Endothelial cell of umbilical vein (primary cell): Measurements from ENCODE around the gene CA4. TPM values are rescaled to one million over a fixed set of nuclear protein-coding genes. Genes with fewer than 3 reads are reported as not detected.

ENCODE experiments used
- BruUV-seq: library from RNA; stranded (reverse); fragments of 400-500 nt; replicated peaks from 2 replicates; lab custom pipeline; 2021; lab: Mats Ljungman, UMichigan
- CTCF ChIA-PET: fragments of 300-600, 350-600 bp; sonication (Branson Sonifier 250); formaldehyde crosslinking; loops from one replicate; lab custom pipeline; 2021; ENCODE audit warnings: antibody characterized with exemption, inconsistent platforms; lab: Charles Lee
- POLR2A ChIA-PET: fragments of 300-600, 350-600 bp; sonication (Branson Sonifier 250); formaldehyde crosslinking; loops from one replicate; lab custom pipeline; 2021; ENCODE audit warnings: antibody characterized with exemption, inconsistent platforms; lab: Charles Lee
- DNase-seq: peaks from one replicate; pipeline ENCODE4 v3.0.0-alpha.2; 2011; ENCODE audit warnings: low read depth, low spot score
- FAIRE-seq: peaks from 2 replicates; lab custom pipeline; 2011; peaks lifted over from hg19 to GRCh38; lab: Jason Lieb, UNC
- H2AFZ ChIP-seq: 2 replicates; pipeline ENCODE4 v1.6.0; 2012; ENCODE audit warnings: low read depth, low read length, control low read depth, inconsistent platforms
- H3K27ac ChIP-seq: 2 replicates; pipeline ENCODE4 v1.5.1; 2011; ENCODE audit warnings: low read depth, mild to moderate bottlenecking, control low read depth, low read length, moderate library complexity; ENCODE audit not compliant: insufficient read depth
- H3K27me3 ChIP-seq, 2 experiments: 2 replicates each; pipeline versions ENCODE4 v1.6.0 to v1.6.1; 2011; ENCODE audit warnings: low read length in 2 of 2, mixed read lengths in 1 of 2; ENCODE audit not compliant: control insufficient read depth in 2 of 2, insufficient read depth in 2 of 2
- H3K36me3 ChIP-seq, 2 experiments: 2 replicates in 1 of 2; 3 replicates in 1 of 2; pipeline ENCODE4 v1.5.1; 2011; ENCODE audit warnings: low read length in 2 of 2, mild to moderate bottlenecking in 1 of 2, moderate library complexity in 1 of 2; ENCODE audit not compliant: control insufficient read depth in 2 of 2, insufficient read depth in 2 of 2; ENCODE audit errors: extremely low read depth in 1 of 2
- H3K4me1 ChIP-seq: 3 replicates; pipeline ENCODE4 v1.5.1; 2011; ENCODE audit warnings: mild to moderate bottlenecking, low read length; ENCODE audit not compliant: control insufficient read depth, insufficient read depth; ENCODE audit errors: extremely low read depth
- H3K4me2 ChIP-seq: 2 replicates; pipeline ENCODE4 v1.6.1; 2011; ENCODE audit warnings: low read length, control low read depth, mixed read lengths; ENCODE audit not compliant: insufficient read depth
- H3K4me3 ChIP-seq, 3 experiments: fragments of 200-600 bp in 1 of 3; sonication (generic), shearing (Covaris generic) in 1 of 3; replicated peaks in 1 of 3; 2 replicates each; pipeline ENCODE4 v1.5.1; 2011 to 2016; ENCODE audit warnings: control low read depth in 3 of 3, low read length in 3 of 3, mild to moderate bottlenecking in 2 of 3, inconsistent platforms in 1 of 3, low read depth in 1 of 3, moderate library complexity in 1 of 3; ENCODE audit not compliant: insufficient read depth in 1 of 3
- H3K79me2 ChIP-seq: 2 replicates; pipeline ENCODE4 v1.6.0; 2012; ENCODE audit warnings: low read length, inconsistent platforms; ENCODE audit not compliant: control insufficient read depth, insufficient read depth
- H3K9ac ChIP-seq: replicated peaks from 2 replicates; pipeline ENCODE3; 2011; ENCODE audit warnings: low read length, control low read depth; ENCODE audit not compliant: insufficient read depth; ENCODE audit errors: extremely low read depth
- H3K9me1 ChIP-seq: replicated peaks from 3 replicates; pipeline ENCODE4 v1.6.0; 2011; ENCODE audit warnings: mild to moderate bottlenecking, low read length; ENCODE audit not compliant: control insufficient read depth, insufficient read depth; ENCODE audit errors: extremely low read depth
- H3K9me3 ChIP-seq: replicated peaks from 2 replicates; pipeline ENCODE4 v1.5.1; 2012; ENCODE audit warnings: low read length, inconsistent platforms; ENCODE audit not compliant: control insufficient read depth, insufficient read depth
- H4K20me1 ChIP-seq: replicated peaks from 2 replicates; pipeline ENCODE3; 2011; ENCODE audit warnings: mild to moderate bottlenecking, low read length; ENCODE audit not compliant: control insufficient read depth, insufficient read depth; ENCODE audit errors: extremely low read depth
- EZH2 ChIP-seq: IDR thresholded peaks from 2 replicates; pipeline ENCODE4 v1.6.1; 2012; ENCODE audit warnings: borderline replicate concordance, low read depth, mild to moderate bottlenecking, moderate library complexity, low read length, inconsistent platforms; ENCODE audit not compliant: severe bottlenecking
- FOS ChIP-seq: IDR thresholded peaks from 2 replicates; pipeline ENCODE4 v1.6.1; 2011; ENCODE audit warnings: mild to moderate bottlenecking, low read length, moderate library complexity, borderline replicate concordance; ENCODE audit not compliant: insufficient read depth
- GATA2 ChIP-seq: IDR thresholded peaks from 2 replicates; pipeline ENCODE4 v1.7.0; 2011; ENCODE audit warnings: low read depth, mild to moderate bottlenecking, moderate library complexity, mixed read lengths, low read length; ENCODE audit not compliant: insufficient read length, insufficient read depth
- JUN ChIP-seq: IDR thresholded peaks from 2 replicates; pipeline ENCODE4 v1.6.1; 2011; ENCODE audit warnings: borderline replicate concordance, low read depth; ENCODE audit not compliant: insufficient read length, insufficient read depth
- MAX ChIP-seq: IDR thresholded peaks from 2 replicates; pipeline ENCODE4 v1.6.1; 2011; ENCODE audit not compliant: insufficient read depth, insufficient read length
- MYC ChIP-seq: IDR thresholded peaks from one replicate; pipeline ENCODE4 v1.6.1; 2011; ENCODE audit warnings: mild to moderate bottlenecking, low read depth, low read length
- POLR2A ChIP-seq: IDR thresholded peaks from 2 replicates; pipeline ENCODE4 v1.6.1; 2012; ENCODE audit warnings: low read depth, mild to moderate bottlenecking, control low read depth, low read length
- POLR2AphosphoS5 ChIP-seq: IDR thresholded peaks from 2 replicates; pipeline ENCODE4 v1.6.1; 2012; ENCODE audit warnings: low read depth, mild to moderate bottlenecking, control low read depth, low read length, moderate library complexity; ENCODE audit not compliant: insufficient read depth
- dilution Hi-C: fragments of 300-500 bp; cut with MboI; formaldehyde crosslinking; loops from one replicate; pipeline ENCODE4 v1.15.0; 2019; ENCODE audit warnings: low sequenced_read_pairs; ENCODE audit not compliant: extremely low pct_ligation_motif_present
- intact Hi-C: fragments of 100-400 bp; cut with micrococcal nuclease; formaldehyde crosslinking; loops from one replicate; pipeline ENCODE4 v1.10.0; 2022
- polyA plus RNA-seq, 4 experiments: library from polyadenylated mRNA; depleted of rRNA in 3 of 4; stranded (reverse) in 3 of 4; unstranded in 1 of 4; fragments of >200 nt; gene quantifications; 2 replicates each; pipeline versions ENCODE4 v1.2.1 to v1.2.3, GENCODE V29; 2011 to 2012; ENCODE audit warnings: missing spikeins in 1 of 4
- total RNA-seq: library from RNA; stranded (reverse); gene quantifications from 2 replicates; pipeline ENCODE4 v1.2.3, GENCODE V29; 2021
- TF ChIP-seq, protein P1 (sequence below), 2 donors: IDR thresholded peaks; 1 replicate in 1 of 2; 2 replicates in 1 of 2; pipeline ENCODE4 v1.5.1; 2011; ENCODE audit warnings: low read length in 2 of 2, mild to moderate bottlenecking in 2 of 2, moderate library complexity in 2 of 2, control low read depth in 1 of 2, inconsistent platforms in 1 of 2, low read depth in 1 of 2; ENCODE audit not compliant: insufficient read depth in 1 of 2; ENCODE audit errors: extremely low read depth in 1 of 2

The CA4 gene
- total and polyA plus RNA-seq, 2 donors (not counting 3 experiments of a cell fraction or from before 2014, with no cell fraction given): 0.17 to 0.29 TPM

- intact Hi-C loops: loop anchor here (10.0 kb wide), 1 partner anchor 326 kb away; no protein-coding TSS in a partner anchor
- H3K9ac ChIP-seq: no peak overlapping the region
- no peaks in the 10 kb centered on the region for H3K4me1 ChIP-seq
- TF ChIP-seq MYC: no peak
- TF ChIP-seq GATA2: no peak
- TF ChIP-seq FOS: no peak
- no peak for TF ChIP-seq JUN
- TF ChIP-seq POLR2A: no peak
- TF ChIP-seq EZH2: no peak
- no peak for TF ChIP-seq MAX
- no peak for TF ChIP-seq POLR2AphosphoS5
- H3K27me3 ChIP-seq: peaks cover 0 to 3% of the 10 kb centered on the region in 2 experiments
- H3K9me1 ChIP-seq: no peaks in the 10 kb centered on the region
- H4K20me1 ChIP-seq: no peaks in the 10 kb centered on the region
- no peak overlapping the region for H3K4me2 ChIP-seq
- no peak overlapping the region for H3K4me3 ChIP-seq
- no peaks in the 10 kb centered on the region for H3K79me2 ChIP-seq
- no peaks in the 10 kb centered on the region for H3K36me3 ChIP-seq
- DNase-seq (no peak), FAIRE-seq (no peak)
- ChIA-PET POLR2A (no interaction called here), CTCF (interaction anchor here (0.9 kb wide), 1 partner anchor 319 kb away, joined by 3 read pairs; no protein-coding TSS in a partner anchor)
- no peak overlapping the region for H2AFZ ChIP-seq
- no TSS peak for BruUV-seq
- H3K9me3 ChIP-seq: no peaks in the 10 kb centered on the region
- H3K27ac ChIP-seq: no peak overlapping the region
- dilution Hi-C loops: no loop called here
Observed at GRCh38 chr17:60109161-60109560, 40.6 kb upstream of the CA4 start.

GRCh38 chr17:60110586-60110985 is 39.2 kb upstream of the CA4 start:
- no peak overlapping the region for H2AFZ ChIP-seq
- H3K27me3 ChIP-seq: peaks cover 0 to 3% of the 10 kb centered on the region in 2 experiments
- H3K79me2 ChIP-seq: no peaks in the 10 kb centered on the region
- no peaks in the 10 kb centered on the region for H3K4me1 ChIP-seq
- H3K36me3 ChIP-seq: no peaks in the 10 kb centered on the region
- intact Hi-C loops: no loop called here
- no peak overlapping the region for H3K27ac ChIP-seq
- no TSS peak for BruUV-seq
- H3K4me3 ChIP-seq: no peak overlapping the region
- H3K9me3 ChIP-seq: no peaks in the 10 kb centered on the region
- H4K20me1 ChIP-seq: no peaks in the 10 kb centered on the region
- H3K9me1 ChIP-seq: no peaks in the 10 kb centered on the region
- no peak overlapping the region for H3K9ac ChIP-seq
- DNase-seq: no peak
- H3K4me2 ChIP-seq: no peak overlapping the region
- CTCF ChIA-PET: interaction anchor here (0.5 to 0.7 kb wide), 2 partner anchors 138 to 237 kb away, joined by 3 read pairs; no protein-coding TSS in a partner anchor
- dilution Hi-C loops: no loop called here
- no peak for TF ChIP-seq EZH2
- TF ChIP-seq MYC: no peak
- no peak for TF ChIP-seq GATA2
- TF ChIP-seq, protein P1, sequence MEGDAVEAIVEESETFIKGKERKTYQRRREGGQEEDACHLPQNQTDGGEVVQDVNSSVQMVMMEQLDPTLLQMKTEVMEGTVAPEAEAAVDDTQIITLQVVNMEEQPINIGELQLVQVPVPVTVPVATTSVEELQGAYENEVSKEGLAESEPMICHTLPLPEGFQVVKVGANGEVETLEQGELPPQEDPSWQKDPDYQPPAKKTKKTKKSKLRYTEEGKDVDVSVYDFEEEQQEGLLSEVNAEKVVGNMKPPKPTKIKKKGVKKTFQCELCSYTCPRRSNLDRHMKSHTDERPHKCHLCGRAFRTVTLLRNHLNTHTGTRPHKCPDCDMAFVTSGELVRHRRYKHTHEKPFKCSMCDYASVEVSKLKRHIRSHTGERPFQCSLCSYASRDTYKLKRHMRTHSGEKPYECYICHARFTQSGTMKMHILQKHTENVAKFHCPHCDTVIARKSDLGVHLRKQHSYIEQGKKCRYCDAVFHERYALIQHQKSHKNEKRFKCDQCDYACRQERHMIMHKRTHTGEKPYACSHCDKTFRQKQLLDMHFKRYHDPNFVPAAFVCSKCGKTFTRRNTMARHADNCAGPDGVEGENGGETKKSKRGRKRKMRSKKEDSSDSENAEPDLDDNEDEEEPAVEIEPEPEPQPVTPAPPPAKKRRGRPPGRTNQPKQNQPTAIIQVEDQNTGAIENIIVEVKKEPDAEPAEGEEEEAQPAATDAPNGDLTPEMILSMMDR (IDR thresholded peaks at IDR 0.05; ENCODE audit: extremely low read depth in 1 of 2, insufficient read depth in 1 of 2, low read depth in 1 of 2, low read length in 2 of 2): no peak
- no peak for TF ChIP-seq MAX
- TF ChIP-seq POLR2A: no peak
- TF ChIP-seq POLR2AphosphoS5: no peak
- TF ChIP-seq JUN: no peak
- TF ChIP-seq FOS: no peak
- POLR2A ChIA-PET: interaction anchor here (0.6 kb wide), 1 partner anchor 1019 kb away, joined by 3 read pairs; no protein-coding TSS in a partner anchor
- FAIRE-seq: peak; percentile 52
